OCI-LY7 (cell line): ENCODE data around the gene MAG. TPM values are rescaled to one million over a fixed set of nuclear protein-coding genes. Genes with fewer than 3 reads are reported as not detected.

ENCODE experiments used
- BruUV-seq: library from RNA; stranded (reverse); fragments of 400-500 nt; replicated peaks from 2 replicates; lab custom pipeline; 2021; lab: Mats Ljungman, UMichigan
- CTCF ChIA-PET: fragments of 300-600 bp; sonication (Branson Sonifier 250); formaldehyde crosslinking; loops from one replicate; lab custom pipeline; 2022; ENCODE audit warnings: antibody characterized with exemption; ENCODE audit not compliant: unreplicated experiment; lab: Charles Lee
- POLR2A ChIA-PET: fragments of 300-600 bp; sonication (Branson Sonifier 250); formaldehyde crosslinking; loops from one replicate; lab custom pipeline; 2022; ENCODE audit warnings: antibody characterized with exemption; lab: Charles Lee
- DNase-seq: peaks from one replicate; pipeline ENCODE4 v3.0.0-alpha.2; 2015; ENCODE audit warnings: low spot score
- H2AFZ ChIP-seq: fragments of 200-600 bp; sonication (generic), shearing (Covaris generic); 2 replicates; pipeline ENCODE4 v1.6.1; 2014; ENCODE audit warnings: mild to moderate bottlenecking, antibody characterized with exemption, low read length, moderate library complexity
- H3K27ac ChIP-seq: fragments of 200-600 bp; sonication (generic); 2 replicates; pipeline ENCODE4 v1.5.1; 2014; ENCODE audit warnings: mixed run types, low read depth, mild to moderate bottlenecking, moderate library complexity, low read length, inconsistent platforms; ENCODE audit not compliant: poor library complexity, severe bottlenecking
- H3K36me3 ChIP-seq: fragments of 200-600 bp; sonication (generic); 2 replicates; pipeline ENCODE4 v1.6.1; 2014; ENCODE audit warnings: mild to moderate bottlenecking, antibody characterized with exemption, low read length, moderate library complexity, mixed read lengths; ENCODE audit not compliant: insufficient read depth
- H3K4me1 ChIP-seq: fragments of 200-600 bp; sonication (generic); 2 replicates; pipeline ENCODE4 v1.5.1; 2014; ENCODE audit warnings: mild to moderate bottlenecking, low read length; ENCODE audit not compliant: insufficient read depth, poor library complexity, severe bottlenecking
- H3K4me2 ChIP-seq: fragments of 200-600 bp; sonication (generic); 2 replicates; pipeline ENCODE4 v1.6.1; 2014; ENCODE audit warnings: mild to moderate bottlenecking, low read length
- H3K4me3 ChIP-seq: fragments of 200-600 bp; sonication (generic); 2 replicates; pipeline ENCODE4 v1.5.1; 2014; ENCODE audit warnings: mild to moderate bottlenecking, low read depth, low read length; ENCODE audit not compliant: poor library complexity, severe bottlenecking
- H3K79me2 ChIP-seq: fragments of 200-600 bp; sonication (generic); 2 replicates; pipeline ENCODE4 v1.6.1; 2016; ENCODE audit warnings: low read depth, mild to moderate bottlenecking, low read length, moderate library complexity, mixed read lengths; ENCODE audit not compliant: insufficient read depth
- H3K9me2 ChIP-seq: fragments of 200-600 bp; sonication (generic); 2 replicates; pipeline ENCODE4 v1.6.1; 2016; ENCODE audit warnings: mild to moderate bottlenecking, low read length, mixed read lengths; ENCODE audit not compliant: insufficient read depth
- H3K9me3 ChIP-seq: fragments of 200-600 bp; sonication (generic); 2 replicates; pipeline ENCODE4 v1.6.1; 2014; ENCODE audit warnings: mild to moderate bottlenecking, mixed run types, low read length, mixed read lengths
- H4K20me1 ChIP-seq: fragments of 200-600 bp; sonication (generic); 2 replicates; pipeline ENCODE4 v1.6.1; 2014; ENCODE audit warnings: mild to moderate bottlenecking, antibody characterized with exemption, low read length, moderate library complexity, mixed read lengths; ENCODE audit not compliant: insufficient read depth
- EZH2phosphoT487 ChIP-seq: fragments of 200-600 bp; sonication (generic); IDR thresholded peaks from 2 replicates; pipeline ENCODE4 v1.6.1; 2018; ENCODE audit warnings: low read depth, borderline replicate concordance, mild to moderate bottlenecking, mixed run types, antibody characterized with exemption, low read length, moderate library complexity, mixed read lengths
- intact Hi-C: fragments of 100-400 bp; cut with micrococcal nuclease; formaldehyde crosslinking; loops from one replicate; pipeline ENCODE4 v1.10.0; 2022; ENCODE audit not compliant: unreplicated experiment
- total RNA-seq, 2 experiments: library from RNA; depleted of rRNA in 1 of 2; stranded (reverse); fragments of >200 nt in 1 of 2; shearing (Covaris generic) in 1 of 2; gene quantifications; 2 replicates each; pipeline ENCODE4 v1.2.3, GENCODE V29; 2014 to 2022
- TF ChIP-seq, protein P1 (sequence below): fragments of 200-600 bp; sonication (generic); conservative IDR thresholded peaks from 2 replicates; pipeline ENCODE4 v1.5.1; 2014; ENCODE audit warnings: mild to moderate bottlenecking, antibody characterized with exemption, low read length, moderate library complexity, mixed read lengths

Gene MAG
- total RNA-seq, 2 experiments from 2014 or later, result 4.6 to 10.1 TPM

GRCh38 chr19:35310331-35310730 is 18.4 kb downstream of the MAG start:
- TF ChIP-seq, protein P1, sequence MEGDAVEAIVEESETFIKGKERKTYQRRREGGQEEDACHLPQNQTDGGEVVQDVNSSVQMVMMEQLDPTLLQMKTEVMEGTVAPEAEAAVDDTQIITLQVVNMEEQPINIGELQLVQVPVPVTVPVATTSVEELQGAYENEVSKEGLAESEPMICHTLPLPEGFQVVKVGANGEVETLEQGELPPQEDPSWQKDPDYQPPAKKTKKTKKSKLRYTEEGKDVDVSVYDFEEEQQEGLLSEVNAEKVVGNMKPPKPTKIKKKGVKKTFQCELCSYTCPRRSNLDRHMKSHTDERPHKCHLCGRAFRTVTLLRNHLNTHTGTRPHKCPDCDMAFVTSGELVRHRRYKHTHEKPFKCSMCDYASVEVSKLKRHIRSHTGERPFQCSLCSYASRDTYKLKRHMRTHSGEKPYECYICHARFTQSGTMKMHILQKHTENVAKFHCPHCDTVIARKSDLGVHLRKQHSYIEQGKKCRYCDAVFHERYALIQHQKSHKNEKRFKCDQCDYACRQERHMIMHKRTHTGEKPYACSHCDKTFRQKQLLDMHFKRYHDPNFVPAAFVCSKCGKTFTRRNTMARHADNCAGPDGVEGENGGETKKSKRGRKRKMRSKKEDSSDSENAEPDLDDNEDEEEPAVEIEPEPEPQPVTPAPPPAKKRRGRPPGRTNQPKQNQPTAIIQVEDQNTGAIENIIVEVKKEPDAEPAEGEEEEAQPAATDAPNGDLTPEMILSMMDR, result no peak
- no peak for TF ChIP-seq EZH2phosphoT487
- H3K9me2 ChIP-seq, result no peaks in the 10 kb centered on the region
- H3K4me2 ChIP-seq, result no peak overlapping the region
- no peak overlapping the region for H3K4me3 ChIP-seq
- no peak for DNase-seq
- H3K27ac ChIP-seq, result no peak overlapping the region
- H3K4me1 ChIP-seq, result peaks cover 71% of the 10 kb centered on the region
- ChIA-PET CTCF (no interaction called here), POLR2A (no interaction called here)
- no TSS peak for BruUV-seq
- H4K20me1 ChIP-seq, result no peaks in the 10 kb centered on the region
- H2AFZ ChIP-seq, result no peak overlapping the region
- H3K9me3 ChIP-seq, result no peaks in the 10 kb centered on the region
- intact Hi-C loops, result no loop called here
- H3K36me3 ChIP-seq, result no peaks in the 10 kb centered on the region
- H3K79me2 ChIP-seq, result no peaks in the 10 kb centered on the region

DNA sequence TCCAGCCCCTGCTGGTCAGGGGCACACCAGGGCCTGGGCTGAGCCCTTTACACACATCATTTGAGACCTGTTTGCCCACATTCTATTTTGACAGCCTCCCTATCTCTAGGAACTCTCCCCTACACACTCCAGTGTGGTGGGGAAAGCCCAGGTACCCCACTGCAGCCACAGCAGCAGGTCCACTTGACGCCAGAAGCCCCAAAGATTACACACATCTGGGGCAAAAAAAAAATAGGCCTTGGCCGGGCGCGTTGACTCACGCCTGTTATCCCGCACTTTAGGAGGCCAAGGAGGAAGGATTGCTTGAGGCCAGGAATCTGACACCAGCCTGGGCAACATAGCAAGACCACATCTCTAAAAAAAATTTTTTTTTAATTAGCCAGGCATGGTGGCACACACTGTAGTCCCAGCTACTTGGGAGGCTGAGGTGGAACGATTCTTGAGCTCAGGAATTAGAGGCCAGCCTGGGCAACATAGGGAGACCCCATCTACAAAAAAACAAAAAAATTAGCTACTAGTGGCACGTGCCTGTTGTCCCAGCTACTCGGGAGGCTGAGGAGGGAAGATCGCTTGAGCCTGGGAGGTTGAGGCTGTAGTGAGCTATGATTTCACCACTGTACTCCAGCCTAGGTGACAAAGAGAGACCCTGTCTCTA is 19.0 kb downstream of the MAG start:
- POLR2A ChIA-PET, result interaction anchor here (1.3 kb wide), 1 partner anchor 9 kb away, joined by 5 read pairs; no protein-coding TSS in a partner anchor
- H3K9me2 ChIP-seq, result no peaks in the 10 kb centered on the region
- intact Hi-C loops, result no loop called here
- H3K79me2 ChIP-seq, result no peaks in the 10 kb centered on the region
- H3K27ac ChIP-seq, result no peak overlapping the region
- no peaks in the 10 kb centered on the region for H3K9me3 ChIP-seq
- no peak overlapping the region for H3K4me3 ChIP-seq
- H3K4me1 ChIP-seq, result peaks cover 71% of the 10 kb centered on the region
- TF ChIP-seq, protein P1, result no peak
- TF ChIP-seq EZH2phosphoT487, result no peak
- H3K4me2 ChIP-seq, result no peak overlapping the region
- DNase-seq, result no peak
- no TSS peak for BruUV-seq
- CTCF ChIA-PET, result no interaction called here
- H4K20me1 ChIP-seq, result no peaks in the 10 kb centered on the region
- H3K36me3 ChIP-seq, result no peaks in the 10 kb centered on the region
- no peak overlapping the region for H2AFZ ChIP-seq
